ENCODE results near the gene IL1RAPL2.
"Not testable (repeated sequence)": the region's sequence is repeated elsewhere in the genome, so short reads cannot be mapped to it uniquely, and the experiment has no call there.

IL1RAPL2 gene

DNA sequence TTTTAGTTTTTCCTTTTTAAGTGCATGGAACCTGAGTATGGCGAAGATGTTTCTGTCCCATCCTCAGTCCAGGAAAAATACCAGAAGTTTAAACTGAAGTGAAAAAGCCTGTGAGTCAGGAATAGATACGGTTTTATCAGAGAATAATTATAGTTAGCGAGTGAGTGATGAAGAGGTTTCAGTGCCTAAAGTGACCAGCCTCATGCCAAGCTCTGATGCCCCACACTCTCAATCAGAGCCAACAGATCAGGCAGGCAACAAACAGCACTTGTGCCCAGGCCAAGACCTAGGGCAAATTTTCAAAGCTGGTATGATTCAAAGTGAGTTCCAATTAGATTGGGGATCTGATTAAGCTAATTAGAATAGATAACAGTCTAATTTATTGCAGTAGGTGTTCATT lies 1043.5 kb downstream of the IL1RAPL2 start:
- DNase-seq (ENCODE audit: low read depth in 2 of 2): no peak

DNA sequence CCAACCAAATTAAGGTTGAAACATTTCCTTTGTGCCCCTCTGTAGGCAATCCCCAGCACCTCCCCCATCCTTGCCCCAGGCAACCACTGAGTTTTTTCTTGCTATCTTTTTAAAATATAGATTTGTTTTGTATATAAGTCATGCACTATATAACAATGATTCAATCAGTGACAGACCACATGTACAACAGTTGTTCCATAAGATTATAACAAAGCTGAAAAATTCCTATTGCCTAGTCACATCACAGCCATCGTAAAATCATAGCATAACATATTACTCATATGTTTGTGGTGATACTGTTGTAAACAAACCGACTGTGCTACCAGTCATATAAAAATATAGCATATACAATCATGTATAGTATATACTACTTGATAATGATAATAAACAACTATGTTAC lies 1044.4 kb downstream of the IL1RAPL2 start:
- no peak for DNase-seq (ENCODE audit: low read depth in 2 of 2)

DNA sequence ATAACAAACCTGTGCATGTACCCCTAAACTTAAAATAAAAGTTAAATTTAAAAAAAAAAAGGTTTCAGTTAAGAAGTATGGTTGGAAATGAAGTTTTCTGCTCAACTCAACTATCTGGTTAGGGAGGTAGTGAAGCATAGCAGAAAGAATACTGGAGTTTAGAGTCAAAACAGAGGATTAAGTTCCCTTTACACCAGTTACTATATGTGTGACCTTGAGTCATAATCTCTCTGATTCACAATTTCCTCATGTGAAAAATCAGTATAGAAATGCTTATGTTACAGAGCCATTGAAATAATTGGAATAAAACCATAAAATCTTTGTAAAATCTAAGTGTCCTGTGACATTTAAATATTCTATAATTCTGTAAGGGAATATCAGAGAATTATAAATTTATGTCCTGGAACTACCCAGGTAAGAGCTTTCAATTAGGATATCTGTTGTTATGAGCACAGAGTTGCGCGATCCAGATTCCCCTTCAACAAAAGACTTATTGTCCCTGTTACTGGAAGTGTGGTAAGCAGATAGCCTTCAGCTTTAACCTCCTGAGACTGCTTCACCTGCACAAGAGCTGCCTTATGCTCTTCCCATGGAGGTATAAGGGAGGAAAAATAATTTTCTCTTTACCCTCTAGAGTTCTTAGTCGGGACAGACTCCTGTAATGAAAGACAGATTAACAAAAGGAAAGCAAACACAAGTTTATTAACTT lies 1052.5 kb downstream of the IL1RAPL2 start:
- DNase-seq (ENCODE audit: low read depth in 2 of 2): no peak

DNA sequence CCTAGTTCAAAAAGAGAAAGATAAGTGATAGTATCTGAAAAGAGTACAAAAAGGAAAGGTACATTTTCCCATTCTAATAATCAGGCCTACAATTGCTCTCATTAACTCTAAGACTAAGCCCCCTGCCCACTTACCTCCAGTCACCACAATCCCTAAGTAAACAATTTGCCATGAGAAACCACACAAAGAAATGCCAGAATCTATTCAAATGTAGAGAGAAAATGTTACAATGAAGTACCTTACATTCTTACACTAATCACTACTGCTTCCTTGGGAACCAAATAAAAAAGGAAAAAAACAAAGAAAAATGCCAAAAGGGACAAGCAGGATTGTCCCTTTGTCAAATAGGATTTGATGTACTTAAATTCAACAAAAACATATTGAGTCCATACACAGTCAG lies 1068.2 kb downstream of the IL1RAPL2 start:
- no peak for DNase-seq (ENCODE audit: low read depth in 2 of 2)

DNA sequence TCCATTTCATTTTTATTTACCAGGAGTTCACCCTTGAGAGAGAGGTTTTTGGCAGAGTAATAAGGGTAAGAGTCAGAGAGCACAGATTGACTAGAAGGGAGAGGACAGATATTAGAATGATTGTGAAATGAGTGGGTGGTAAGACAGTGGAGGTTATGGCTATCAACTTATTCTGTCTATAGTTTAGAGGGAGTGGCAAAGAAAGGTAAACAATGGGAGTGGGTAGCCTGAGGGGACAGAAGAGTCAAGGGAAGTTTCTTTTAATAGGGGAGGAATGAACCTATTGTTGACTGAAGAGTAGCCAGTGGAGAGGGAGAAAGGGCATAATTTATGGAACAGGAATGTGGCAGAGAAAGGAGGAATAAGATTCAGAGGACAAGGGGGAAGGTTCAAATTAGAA lies 1069.8 kb downstream of the IL1RAPL2 start:
- no peak for DNase-seq (ENCODE audit: low read depth in 2 of 2)

DNA sequence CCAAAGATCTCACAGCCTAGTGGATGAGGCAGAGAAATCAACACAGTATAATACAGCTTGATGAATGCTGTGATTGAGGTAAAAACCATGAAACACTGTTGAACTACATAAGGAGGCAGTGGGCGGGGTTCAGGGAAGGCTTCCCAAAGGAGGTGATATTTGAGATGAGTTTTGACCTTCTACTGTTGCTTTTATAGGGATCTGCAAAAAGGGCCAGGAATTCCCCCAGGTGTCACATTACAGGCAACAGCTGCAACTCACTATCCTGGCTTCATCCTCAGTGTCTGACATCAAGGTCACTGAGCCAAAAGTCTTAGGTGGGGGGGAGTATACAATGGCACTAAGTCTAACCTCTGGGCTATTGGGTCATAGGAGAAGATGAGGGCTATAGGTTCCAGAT lies 1070.7 kb downstream of the IL1RAPL2 start:
- no peak for DNase-seq (ENCODE audit: low read depth in 2 of 2)

DNA sequence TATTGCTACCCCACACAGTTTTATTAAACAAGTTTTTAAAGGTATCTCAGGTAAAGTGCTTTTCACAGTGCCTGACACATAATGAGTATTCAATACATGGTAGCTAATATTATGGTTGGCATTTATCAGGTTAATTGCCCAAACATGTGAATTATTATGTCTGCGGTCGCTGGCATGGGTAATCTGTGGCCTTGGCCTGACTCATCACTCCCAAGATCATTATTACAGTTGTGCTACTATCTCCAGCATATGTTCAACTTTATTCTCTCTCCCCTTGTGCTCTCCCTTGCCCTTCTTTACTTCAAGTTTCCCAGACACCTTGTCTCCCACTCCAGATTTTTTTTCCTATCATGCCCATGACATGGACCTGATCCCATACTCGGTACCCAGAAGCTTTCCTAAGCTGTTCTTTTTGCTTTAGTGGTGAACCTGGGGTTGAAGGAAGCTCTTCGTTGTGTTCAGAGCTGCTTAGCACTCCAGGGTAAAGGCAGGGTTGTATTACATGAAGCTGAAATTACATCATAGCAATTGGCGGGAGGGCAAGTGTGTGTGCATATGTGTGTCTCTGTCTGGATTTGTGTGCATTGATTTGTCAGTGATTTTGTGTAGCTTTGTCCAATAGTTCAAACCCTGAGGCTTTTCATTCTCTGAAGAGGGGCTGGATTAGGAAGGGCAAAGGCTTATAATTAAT lies 1079.8 kb downstream of the IL1RAPL2 start:
- DNase-seq (ENCODE audit: low read depth in 2 of 2): no peak

DNA sequence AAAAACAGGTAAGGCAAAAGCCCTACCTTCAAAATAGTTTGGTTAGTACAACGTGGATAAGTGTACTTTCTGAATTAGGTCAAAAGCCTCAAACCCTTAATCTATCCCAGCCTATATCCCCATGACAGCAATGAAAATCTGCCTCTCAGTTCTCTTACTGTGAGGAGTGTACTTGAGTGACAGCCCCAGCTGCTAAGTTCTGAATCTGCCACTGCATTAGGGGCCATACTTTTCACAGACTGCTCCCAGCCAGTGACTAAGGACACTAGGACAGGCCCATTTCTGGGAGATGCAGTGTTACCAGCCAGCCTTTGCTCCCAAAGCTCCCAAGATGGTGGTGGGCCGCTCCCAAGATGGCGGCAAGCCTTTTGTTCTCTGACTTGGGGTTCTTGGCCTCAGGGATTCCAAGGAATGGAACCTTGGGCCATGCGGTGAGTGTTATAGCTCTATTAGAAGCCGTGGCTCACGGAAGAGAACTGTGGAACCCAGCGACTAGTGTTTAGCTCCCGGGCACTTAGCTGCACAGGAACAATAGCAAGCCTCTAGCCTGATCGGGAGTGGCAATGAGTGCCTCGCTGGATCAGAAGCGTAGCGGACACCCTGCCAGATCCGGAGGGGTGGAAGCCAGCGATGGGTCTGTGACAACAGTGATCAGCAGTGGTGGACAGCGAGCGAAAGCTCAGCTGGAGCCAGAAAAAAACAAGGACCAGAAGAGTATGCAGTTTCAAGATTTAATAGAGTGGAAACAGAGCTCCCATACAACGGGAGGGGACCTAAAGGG lies 1080.8 kb downstream of the IL1RAPL2 start:
- DNase-seq (ENCODE audit: low read depth in 2 of 2): no peak

DNA sequence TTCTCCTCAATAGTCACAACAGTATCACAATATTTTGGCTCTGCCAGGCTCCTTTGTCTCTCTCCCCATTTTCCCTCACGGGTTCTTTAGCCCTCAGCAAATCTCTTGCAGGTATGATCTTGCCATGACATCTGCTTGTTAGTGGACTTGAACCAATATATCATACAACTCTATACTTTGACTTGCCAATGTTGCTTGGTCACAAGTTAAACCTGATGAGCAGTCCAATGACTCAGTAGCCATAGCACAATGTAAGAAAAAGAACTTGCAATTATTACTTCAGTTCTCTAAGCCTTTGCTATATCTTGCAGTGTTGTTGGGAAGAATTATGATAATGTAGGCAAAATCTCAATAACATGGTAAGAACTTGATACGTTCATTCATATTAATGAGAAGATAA lies 1081.8 kb downstream of the IL1RAPL2 start:
- DNase-seq (ENCODE audit: low read depth in 2 of 2): no peak

DNA sequence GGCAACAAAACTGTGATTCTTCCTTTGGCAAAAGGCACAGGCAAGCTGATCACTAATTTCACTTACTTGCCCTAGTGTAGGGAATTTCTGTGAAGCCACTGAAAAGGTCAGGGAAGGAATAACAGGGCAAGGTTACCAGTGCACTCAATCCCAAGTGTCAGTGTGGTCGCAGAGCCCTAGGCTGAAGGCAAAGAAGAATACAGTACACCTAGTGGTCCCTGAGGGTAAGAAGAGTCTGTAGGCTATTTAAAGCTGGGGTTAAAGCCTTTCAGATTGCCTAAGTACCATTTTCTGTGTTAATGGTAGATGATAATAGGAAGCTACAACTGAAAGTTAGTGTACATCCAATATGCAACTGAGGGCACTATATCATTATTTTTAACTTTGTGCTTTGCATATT lies 1082.7 kb downstream of the IL1RAPL2 start:
- no peak for DNase-seq (ENCODE audit: low read depth in 2 of 2)

DNA sequence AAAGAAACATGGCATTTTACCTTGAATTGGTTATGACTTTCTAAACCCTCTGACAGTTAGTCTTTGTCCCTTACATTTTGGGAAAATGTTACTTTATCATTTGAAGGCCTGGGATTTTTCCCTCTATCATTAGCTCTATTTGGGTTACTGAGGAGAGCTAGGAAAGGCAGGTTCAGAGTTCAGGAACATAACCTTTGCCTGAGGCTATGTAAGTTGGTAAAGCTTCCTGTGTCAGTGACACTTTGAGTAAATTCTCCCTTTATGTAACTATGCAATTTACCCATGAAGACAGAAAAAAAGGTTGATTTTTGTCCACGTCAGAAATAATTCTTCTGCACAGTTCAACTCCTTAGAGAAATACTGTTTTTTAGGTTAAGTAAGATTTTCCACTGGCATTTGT lies 1084.6 kb downstream of the IL1RAPL2 start:
- no peak for DNase-seq (ENCODE audit: low read depth in 2 of 2)

DNA sequence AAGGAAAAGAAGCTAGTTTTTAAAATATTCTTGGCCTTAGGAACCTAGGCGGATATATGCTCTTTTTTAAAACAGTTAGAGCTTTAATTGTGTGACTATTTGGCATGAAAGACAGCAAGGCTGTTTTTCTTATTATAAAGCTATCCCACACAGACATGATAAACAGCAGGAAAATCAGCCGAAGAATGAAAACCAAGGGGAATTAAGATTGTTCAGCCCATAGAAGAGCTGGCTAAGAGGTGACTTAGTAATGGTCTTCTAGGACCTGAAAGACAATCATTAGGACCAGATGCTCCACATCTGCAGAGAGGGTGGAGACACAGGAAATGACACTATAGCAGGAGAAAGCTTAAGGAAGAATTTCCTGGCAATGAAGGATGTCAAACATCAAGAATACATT lies 1085.0 kb downstream of the IL1RAPL2 start:
- DNase-seq (ENCODE audit: low read depth in 2 of 2): no peak

DNA sequence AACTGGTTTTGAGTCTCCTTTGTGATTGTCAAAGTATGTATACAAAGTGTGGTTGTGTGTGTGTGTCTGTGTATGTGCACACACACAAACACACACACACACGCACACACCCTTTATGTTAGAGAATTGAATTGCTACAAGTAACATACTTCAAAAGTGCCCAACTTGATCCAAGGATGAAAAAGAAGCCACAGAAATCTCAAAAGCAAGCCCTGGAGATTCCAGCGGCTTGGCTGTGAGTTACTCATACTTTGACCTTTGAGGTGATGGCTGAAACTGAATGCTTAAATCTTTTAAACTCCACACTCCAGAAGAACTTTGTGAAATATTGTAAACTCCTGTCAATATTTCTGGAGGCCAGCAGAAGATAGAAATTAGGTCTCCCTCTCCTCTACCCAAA lies 1087.9 kb downstream of the IL1RAPL2 start:
- DNase-seq (ENCODE audit: low read depth in 2 of 2): no peak

DNA sequence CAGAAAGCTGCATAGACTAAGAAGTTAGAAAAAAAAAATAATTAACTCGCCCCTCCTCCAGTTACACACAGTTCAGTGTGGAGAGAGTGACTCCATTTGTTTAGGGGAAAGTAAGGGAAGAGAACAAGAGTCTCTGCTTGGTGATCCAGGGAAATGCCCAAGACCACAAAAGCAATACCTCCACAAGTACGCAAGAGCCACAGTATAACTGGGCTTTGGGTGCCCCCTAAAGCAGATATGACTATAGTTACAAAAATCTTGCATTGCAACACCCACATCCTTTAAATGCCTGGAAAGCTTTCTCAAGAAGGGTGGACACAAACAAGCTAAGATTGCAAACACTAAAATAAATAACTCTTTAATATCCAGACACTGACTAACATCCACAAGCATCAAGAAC lies 1092.1 kb downstream of the IL1RAPL2 start:
- no peak for DNase-seq (ENCODE audit: low read depth in 2 of 2)

DNA sequence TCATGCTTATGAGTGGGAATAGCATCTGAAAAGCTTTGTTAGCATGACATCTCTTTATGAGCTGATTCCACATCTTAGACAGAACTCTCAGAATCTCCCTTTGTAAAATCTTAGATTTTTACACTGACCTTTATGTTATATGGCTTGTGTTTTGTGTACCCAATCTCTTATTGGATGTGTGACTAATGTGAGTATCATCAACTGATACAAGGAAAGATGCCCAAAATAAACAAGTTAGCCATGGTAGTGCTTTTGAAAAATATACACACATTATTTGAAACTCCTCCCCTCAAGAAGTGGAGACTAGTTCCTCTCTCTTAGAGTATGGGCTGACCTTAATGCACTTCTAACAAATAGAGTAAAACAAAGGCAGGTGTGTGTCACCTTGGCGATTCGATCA lies 1096.2 kb downstream of the IL1RAPL2 start:
- no peak for DNase-seq (ENCODE audit: low read depth in 2 of 2)

DNA sequence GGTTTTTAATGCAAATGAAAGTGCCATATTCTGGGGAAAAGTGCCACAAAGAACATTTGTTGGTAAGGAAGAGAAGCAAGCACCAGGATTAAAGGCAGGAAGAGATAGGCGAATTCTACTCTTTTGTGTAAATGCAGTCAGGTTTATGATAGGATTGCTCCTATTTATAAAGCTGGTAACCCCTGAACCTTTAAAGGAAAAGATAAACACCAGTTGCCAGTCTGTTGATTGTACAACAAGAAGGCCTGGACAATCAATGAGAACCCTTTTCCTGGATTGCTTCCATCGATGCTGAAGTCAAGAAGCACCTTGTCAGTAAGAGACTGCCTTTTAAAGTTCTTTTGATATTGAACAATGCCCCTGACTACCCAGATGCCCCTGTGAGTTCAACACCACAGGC lies 1098.2 kb downstream of the IL1RAPL2 start:
- no peak for DNase-seq (ENCODE audit: low read depth in 2 of 2)

DNA sequence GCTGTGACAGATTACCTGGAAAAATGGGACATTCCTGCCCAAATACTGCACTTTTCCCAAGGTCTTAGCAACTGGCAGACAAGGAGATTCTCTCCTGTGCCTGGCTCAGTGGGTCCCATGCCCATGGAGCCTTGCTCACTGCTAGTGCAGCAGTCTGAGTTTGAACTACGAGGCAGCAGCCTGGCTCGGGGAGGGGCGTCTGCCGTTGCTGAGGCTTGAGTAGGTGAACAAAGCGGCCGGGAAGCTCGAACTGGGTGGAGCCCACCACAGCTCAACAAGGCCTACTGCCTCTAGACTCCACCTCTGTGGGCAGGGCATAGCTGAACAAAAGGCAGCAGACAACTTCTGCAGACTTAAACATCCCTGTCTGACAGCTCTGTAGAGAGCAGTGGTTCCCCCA lies 1118.3 kb downstream of the IL1RAPL2 start:
- not testable (repeated sequence) for DNase-seq (ENCODE audit: low read depth in 2 of 2)

DNA sequence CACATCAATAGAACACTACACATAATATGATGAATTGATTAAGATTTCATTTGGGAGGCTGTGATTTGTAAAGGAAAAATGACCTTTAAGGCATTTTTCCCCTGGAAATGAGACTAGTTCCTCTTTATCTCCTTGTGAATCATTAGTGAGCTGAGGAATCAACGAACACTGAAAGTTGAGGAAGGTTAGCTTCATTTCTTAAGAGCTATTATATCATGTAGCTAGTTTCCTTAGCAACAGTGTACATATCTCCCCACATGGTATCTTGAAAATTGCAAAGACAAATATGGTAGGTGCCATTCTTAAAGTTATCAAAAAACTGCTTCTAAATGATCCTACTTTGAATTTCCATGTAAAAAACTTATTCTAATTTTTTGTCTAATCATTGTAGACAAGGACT lies 1128.8 kb downstream of the IL1RAPL2 start:
- no peak for DNase-seq (ENCODE audit: low read depth in 2 of 2)

DNA sequence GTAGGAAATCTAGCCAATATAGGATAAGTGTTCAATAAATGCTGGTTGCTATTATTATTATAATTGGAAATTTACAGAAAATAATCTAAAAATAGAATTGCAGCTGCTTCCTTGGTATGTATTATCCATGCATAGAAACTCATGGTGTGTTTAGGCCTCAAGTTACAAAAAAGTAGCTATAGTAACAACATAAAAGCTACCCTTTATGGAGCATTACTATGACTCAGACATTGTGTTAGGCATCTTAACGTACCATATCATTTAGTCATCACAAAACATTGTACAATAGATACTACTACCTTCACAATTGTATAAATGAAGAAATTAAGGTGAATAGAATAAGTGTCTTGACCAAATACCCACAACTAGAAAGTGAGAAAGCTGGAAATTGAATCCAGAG lies 1129.5 kb downstream of the IL1RAPL2 start:
- DNase-seq (ENCODE audit: low read depth in 2 of 2): no peak

DNA sequence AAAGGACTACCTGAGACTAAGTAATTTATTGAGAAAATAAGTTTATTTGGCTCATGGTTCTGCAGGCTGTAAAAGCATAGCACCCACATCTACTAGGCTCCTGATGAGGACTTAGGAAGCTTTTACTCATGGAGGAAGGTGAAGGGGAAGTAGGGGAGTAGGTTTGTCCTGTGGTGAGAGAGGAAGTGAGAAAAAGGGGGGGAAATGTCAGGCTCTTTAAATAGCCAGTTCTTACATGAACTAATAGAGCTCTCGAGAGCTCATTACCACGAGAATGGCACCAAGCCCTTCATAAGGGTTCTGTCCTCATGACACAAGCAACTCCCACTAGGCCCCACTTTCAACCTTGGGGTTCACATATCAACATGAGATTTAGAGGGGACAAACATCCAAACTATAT lies 1130.9 kb downstream of the IL1RAPL2 start:
- no peak for DNase-seq (ENCODE audit: low read depth in 2 of 2)

DNA sequence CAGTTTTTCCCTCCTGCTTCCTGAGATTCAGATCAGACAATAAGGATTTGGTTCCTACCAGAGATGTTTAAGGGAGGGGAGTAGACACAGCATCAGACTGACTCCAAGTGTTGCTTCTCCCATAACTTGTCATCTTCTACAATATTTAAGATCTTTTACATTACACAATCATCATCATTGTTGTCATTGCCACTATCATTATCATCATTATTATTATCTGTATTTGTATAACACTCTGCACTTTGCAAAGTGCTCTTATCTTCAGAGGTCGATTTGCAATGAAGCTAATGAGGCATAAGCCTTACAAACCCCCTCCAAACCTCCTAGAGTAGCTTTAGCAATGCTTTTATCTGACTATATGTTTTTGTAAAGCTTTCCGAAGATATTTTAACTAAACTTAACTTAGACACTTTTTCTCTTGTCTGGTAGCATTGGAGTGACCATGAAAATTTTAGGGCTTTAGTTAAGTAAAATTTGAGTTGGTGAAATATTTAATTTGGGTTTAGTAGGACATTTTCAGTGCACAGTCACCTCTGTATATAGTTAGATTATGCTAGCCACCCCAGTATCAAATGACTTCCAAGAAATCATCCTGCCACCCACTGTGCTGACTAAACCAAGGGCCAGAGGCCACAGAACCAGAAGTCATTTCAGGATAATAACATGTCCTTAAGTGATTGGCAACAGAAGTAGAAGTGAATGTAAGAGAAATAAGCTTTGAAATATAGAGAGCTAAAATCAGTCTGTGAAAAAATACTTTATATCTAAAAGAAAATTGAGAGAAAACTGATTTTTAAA lies 1132.2 kb downstream of the IL1RAPL2 start:
- DNase-seq (ENCODE audit: low read depth in 2 of 2): no peak

DNA sequence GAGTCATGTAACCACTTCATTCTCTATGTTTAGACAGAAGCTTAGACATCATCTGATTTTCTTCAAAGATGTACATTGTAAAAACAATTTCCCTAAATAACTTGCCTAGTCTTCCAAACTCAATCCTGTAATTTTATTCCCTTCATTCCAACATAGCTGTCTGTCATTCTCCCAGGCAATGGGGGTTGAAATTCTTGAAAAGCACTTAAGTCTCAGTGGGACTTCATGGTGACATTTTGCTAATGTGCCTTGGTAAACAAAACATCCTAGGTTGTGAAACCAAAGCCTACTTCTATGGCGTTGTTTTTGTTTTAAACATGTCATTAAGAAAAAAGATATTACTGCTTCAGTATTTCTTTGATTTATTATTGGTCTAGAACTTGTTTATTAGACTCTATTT lies 1134.3 kb downstream of the IL1RAPL2 start:
- DNase-seq (ENCODE audit: low read depth in 2 of 2): no peak

Measured in stimulated activated CD4-positive, alpha-beta T cell treated with anti-CD3 and anti-CD28 coated beads, Interleukin-12 subunit alpha, Interleukin-12 subunit beta, amount 100 ng/mL, for 24 hours (primary cell).